ENCODE measurements around the gene OR7G1.
"Not testable (repeated sequence)": the region's sequence is repeated elsewhere in the genome, so short reads cannot be mapped to it uniquely, and the experiment has no call there.

OR7G1 gene

DNA sequence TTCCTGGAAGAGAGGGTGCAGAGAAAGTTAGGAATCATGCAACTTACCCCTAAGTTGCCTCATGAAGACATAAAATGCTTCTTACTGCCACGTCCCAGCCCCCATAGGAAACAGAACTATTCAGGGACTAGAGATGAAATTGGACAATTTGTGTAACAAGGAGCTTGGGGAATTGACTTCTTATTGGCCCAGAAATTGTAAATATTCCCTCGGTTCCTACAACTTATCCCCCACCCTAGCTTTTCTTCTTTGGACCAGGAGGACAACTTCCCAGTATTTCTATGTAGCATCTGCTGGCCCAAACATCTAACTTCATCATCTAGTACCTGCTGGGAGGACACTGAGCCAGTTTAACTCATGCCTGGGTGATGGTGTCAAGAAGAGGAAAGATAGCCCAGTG is 28.8 kb downstream of the OR7G1 start, which contains the start of gene OR1M1:
TSS of gene OR1M1 (plus strand) at position 301 of the 400 bp plus-strand sequence. CDS start 6,184 bp downstream, outside the sequence.
- Histone ChIP-seq H3K4me1 (ENCODE audit: control insufficient read depth, insufficient read depth, low read length) (no peaks in the 10 kb centered on the region), H3K4me3 (ENCODE audit: insufficient read depth, low read depth, low read length) (no peak within 1 kb of the TSS), H3K27me3 (ENCODE audit: control insufficient read depth, insufficient read depth, low read length, poor library complexity, severe bottlenecking) (no peaks in the 10 kb centered on the region), H3K36me3 (ENCODE audit: control insufficient read depth, insufficient read depth, low read length) (no peaks in the 10 kb centered on the region), H3K9me3 (ENCODE audit: control insufficient read depth, low read length) (no peaks in the 10 kb centered on the region), H3K27ac (ENCODE audit: insufficient read depth, low read depth, low read length, poor library complexity, severe bottlenecking) (no peak within 1 kb of the TSS)
- WGBS, 2 experiments, result 48 to 89% methylated on average over 1 to 2 of the region's 2 CpGs

DNA sequence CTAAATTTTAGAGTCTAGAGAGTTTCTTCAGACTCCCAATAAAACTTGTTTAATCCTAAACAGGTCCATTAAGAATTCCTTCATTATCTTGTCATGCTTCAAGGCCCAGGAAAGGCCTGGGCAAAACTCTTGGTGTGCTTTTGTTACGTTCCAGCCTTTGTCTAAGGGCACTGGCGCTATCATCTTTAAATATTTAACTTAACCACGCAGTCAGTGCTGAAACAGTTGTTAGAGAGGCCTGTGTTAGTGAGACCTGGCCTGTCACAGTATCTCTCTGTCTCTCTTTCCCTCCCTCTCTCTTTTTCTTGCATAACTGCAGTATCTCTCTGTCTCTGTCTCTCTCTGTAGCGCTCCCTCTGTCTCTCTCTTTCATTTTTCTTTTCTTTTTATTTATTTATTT is 36.9 kb downstream of the OR7G1 start:
- Histone ChIP-seq H3K27ac (ENCODE audit: insufficient read depth, low read depth, low read length, poor library complexity, severe bottlenecking) (no peak overlapping the region), H3K36me3 (ENCODE audit: control insufficient read depth, insufficient read depth, low read length) (no peaks in the 10 kb centered on the region), H3K4me1 (ENCODE audit: control insufficient read depth, insufficient read depth, low read length) (peaks cover 10% of the 10 kb centered on the region), H3K9me3 (ENCODE audit: control insufficient read depth, low read length) (no peaks in the 10 kb centered on the region), H3K4me3 (ENCODE audit: insufficient read depth, low read depth, low read length) (no peak overlapping the region), H3K27me3 (ENCODE audit: control insufficient read depth, insufficient read depth, low read length, poor library complexity, severe bottlenecking) (no peaks in the 10 kb centered on the region)
- 74 to 79% methylated on average over 3 to 4 of the region's 4 CpGs for WGBS, 2 experiments

DNA sequence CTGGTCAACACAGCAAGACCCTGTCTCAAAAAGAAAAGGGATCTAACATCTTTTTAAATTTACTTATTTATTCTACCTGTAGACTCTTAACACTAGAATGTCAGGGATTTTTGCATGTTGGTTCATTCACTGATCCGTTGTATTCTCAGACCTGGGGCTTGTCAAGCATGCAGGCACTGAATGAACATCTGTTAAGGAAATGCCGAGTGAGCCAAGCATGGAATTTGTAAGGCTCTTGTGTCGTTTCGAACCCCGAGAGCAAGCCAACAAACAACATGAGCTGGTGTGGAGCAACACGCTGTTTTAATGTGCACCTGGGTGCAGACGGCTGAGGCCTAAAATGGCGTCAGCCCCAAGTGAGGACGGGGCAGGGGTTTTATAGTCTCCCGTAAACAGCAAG is 38.7 kb downstream of the OR7G1 start:
- Histone ChIP-seq H3K9me3 (ENCODE audit: control insufficient read depth, low read length) (no peaks in the 10 kb centered on the region), H3K4me3 (ENCODE audit: insufficient read depth, low read depth, low read length) (no peak overlapping the region), H3K4me1 (ENCODE audit: control insufficient read depth, insufficient read depth, low read length) (peaks cover 10% of the 10 kb centered on the region), H3K27me3 (ENCODE audit: control insufficient read depth, insufficient read depth, low read length, poor library complexity, severe bottlenecking) (no peaks in the 10 kb centered on the region), H3K27ac (ENCODE audit: insufficient read depth, low read depth, low read length, poor library complexity, severe bottlenecking) (no peak overlapping the region), H3K36me3 (ENCODE audit: control insufficient read depth, insufficient read depth, low read length) (no peaks in the 10 kb centered on the region)
- WGBS, 2 experiments, result 92% methylated on average over 10 of the region's 10 CpGs

DNA sequence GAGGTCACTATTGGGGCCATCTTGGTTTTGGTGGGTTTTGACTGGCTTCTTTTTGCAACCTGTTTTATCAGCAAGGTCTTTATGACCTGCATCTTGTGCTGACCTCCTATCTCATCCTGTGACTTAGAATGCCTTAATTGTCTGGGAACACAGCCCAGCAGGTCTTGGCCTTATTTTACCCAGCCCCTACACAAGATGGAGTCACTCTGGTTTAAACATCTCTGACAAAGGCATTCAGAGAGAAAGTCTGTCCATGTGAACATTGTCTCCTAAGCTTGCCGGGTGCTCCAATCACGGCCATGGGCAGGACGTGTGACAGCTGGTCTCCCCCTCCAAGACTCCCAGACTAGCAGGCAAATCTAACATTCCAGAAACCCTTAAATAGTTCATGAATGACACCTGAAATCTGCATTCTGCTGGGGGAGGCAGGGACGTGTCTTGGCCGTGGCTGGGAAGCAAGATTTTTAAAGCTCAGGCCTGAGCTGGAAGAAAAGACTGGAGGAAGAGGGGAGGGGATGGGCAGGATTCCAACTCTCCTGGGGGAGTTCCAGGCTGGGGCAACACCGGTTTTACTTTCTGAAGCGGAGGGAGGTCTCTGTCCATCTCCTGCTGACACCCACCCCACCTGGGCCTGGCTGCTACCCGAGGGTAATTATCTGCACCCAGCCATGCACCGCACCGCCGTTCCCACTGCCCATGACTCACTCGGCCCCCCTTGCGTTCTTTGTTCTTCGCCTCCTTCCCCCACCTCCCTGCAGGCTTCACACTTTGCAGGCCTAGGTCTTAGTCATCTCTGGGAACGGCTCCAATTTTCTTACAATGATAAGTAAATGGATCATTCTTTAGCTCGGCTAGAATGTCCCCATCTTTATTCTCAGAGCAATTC is 40.3 kb downstream of the OR7G1 start:
- WGBS, 2 experiments, result 29 to 32% methylated on average over 16 of the region's 16 CpGs
- no peaks in the 10 kb centered on the region for H3K9me3 ChIP-seq (ENCODE audit: control insufficient read depth, low read length)
- no peaks in the 10 kb centered on the region for H3K27me3 ChIP-seq (ENCODE audit: control insufficient read depth, insufficient read depth, low read length, poor library complexity, severe bottlenecking)
- peaks cover 11% of the 10 kb centered on the region for H3K4me1 ChIP-seq (ENCODE audit: control insufficient read depth, insufficient read depth, low read length)
- no peak overlapping the region for H3K4me3 ChIP-seq (ENCODE audit: insufficient read depth, low read depth, low read length)
- no peak overlapping the region for H3K27ac ChIP-seq (ENCODE audit: insufficient read depth, low read depth, low read length, poor library complexity, severe bottlenecking)
- H3K36me3 ChIP-seq (ENCODE audit: control insufficient read depth, insufficient read depth, low read length), result no peaks in the 10 kb centered on the region

DNA sequence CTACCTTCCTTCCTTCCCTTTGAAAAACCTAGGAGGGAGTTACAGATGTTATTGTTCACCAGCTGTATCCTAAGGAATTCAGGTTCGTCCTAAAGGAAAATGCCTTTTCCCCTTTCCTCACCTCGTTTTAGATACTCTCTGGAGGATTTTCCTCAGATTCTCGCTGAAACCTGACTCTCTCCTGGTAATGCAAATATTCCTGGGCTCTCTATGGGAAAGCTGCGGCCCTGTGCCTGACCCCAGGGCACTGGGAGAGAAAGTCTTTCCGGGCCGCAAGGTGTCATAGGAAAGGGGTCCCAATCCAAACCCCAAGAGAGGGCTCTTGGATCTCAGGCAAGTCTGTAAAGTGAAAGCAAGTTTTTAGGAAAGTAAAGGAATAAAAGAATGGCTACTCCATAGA is 41.8 kb downstream of the OR7G1 start:
- Histone ChIP-seq H3K36me3 (ENCODE audit: control insufficient read depth, insufficient read depth, low read length) (no peaks in the 10 kb centered on the region), H3K4me3 (ENCODE audit: insufficient read depth, low read depth, low read length) (no peak overlapping the region), H3K4me1 (ENCODE audit: control insufficient read depth, insufficient read depth, low read length) (peaks cover 17% of the 10 kb centered on the region), H3K27ac (ENCODE audit: insufficient read depth, low read depth, low read length, poor library complexity, severe bottlenecking) (no peak overlapping the region), H3K9me3 (ENCODE audit: control insufficient read depth, low read length) (no peaks in the 10 kb centered on the region), H3K27me3 (ENCODE audit: control insufficient read depth, insufficient read depth, low read length, poor library complexity, severe bottlenecking) (no peaks in the 10 kb centered on the region)
- 44 to 46% methylated on average over 6 of the region's 6 CpGs for WGBS, 2 experiments

DNA sequence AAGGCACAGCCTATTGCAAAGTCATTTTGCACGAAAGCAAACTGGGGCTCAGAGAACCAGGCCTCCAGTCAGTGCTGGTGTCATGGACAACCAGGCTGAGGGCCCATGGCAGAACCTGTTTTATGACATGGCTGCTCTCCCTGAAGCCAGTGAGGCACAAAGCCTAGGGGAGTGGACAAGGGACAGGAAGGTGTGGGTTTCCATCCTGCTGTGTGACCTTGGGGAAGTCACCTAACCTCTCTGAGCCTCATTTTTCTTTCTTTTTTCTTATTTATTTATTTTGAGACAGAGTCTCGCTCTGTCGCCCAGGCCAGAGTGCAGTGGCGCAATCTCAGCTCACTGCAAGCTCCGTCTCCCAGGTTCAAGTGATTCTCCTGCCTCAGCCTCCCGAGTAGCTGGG is 43.8 kb downstream of the OR7G1 start:
- not testable (repeated sequence) for H3K27ac ChIP-seq (ENCODE audit: insufficient read depth, low read depth, low read length, poor library complexity, severe bottlenecking); H3K4me3 ChIP-seq (ENCODE audit: insufficient read depth, low read depth, low read length); H3K36me3 ChIP-seq (ENCODE audit: control insufficient read depth, insufficient read depth, low read length); H3K27me3 ChIP-seq (ENCODE audit: control insufficient read depth, insufficient read depth, low read length, poor library complexity, severe bottlenecking); H3K9me3 ChIP-seq (ENCODE audit: control insufficient read depth, low read length)
- 92 to 95% methylated on average over 6 of the region's 6 CpGs for WGBS, 2 experiments
- peaks cover 17% of the 10 kb centered on the region for H3K4me1 ChIP-seq (ENCODE audit: control insufficient read depth, insufficient read depth, low read length)

DNA sequence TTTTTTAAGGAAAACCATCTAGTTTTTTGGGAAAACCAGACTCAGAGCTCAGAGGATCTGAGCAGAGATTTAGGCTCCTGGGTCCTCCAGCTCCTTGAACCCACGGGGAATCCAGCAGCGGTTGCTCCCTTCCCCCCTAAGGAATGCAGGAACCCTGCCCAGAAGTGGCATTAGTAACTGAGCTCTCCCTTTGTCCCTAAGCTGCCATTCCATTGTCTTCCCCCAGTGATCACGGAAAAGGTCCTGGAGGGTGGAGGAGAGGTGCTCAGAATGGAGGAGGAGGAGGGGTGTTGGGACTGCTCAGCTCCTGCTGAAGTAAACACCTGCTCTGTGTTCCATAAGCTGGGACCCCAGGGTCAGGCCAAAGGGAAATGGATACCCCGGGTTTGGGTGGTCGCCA is 45.5 kb downstream of the OR7G1 start:
- Histone ChIP-seq H3K9me3 (ENCODE audit: control insufficient read depth, low read length) (no peaks in the 10 kb centered on the region), H3K4me1 (ENCODE audit: control insufficient read depth, insufficient read depth, low read length) (peaks cover 9% of the 10 kb centered on the region), H3K27ac (ENCODE audit: insufficient read depth, low read depth, low read length, poor library complexity, severe bottlenecking) (no peak overlapping the region), H3K27me3 (ENCODE audit: control insufficient read depth, insufficient read depth, low read length, poor library complexity, severe bottlenecking) (no peaks in the 10 kb centered on the region), H3K4me3 (ENCODE audit: insufficient read depth, low read depth, low read length) (no peak overlapping the region), H3K36me3 (ENCODE audit: control insufficient read depth, insufficient read depth, low read length) (no peaks in the 10 kb centered on the region)
- 21 to 26% methylated on average over 5 of the region's 5 CpGs for WGBS, 2 experiments

DNA sequence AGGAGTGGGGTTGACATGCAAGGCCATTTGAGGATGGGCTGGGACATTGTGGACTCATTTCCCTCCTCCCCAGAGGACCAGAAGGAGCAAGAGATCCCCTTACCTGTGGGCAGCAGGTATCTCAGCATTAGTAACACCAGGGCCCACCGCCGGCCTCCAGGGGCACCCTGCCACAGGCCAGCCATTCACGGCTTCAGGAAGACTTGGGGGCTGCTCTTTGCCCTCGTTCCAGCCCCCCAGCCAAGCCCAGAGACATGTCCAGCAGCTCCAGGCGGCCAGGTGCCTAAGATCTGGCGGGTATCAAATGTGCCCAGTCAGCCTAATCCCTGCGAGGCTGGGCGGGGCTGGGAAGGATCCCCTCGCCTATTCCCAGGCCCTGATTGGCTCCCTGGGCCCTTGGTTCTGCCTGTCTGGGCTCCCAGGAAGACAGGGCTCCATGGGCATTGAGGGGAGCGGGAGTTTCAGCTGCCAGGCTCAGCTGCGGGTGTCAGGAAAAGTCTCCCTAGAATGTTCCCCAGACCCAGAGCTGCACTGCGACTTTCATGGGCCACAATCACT is 50.0 kb downstream of the OR7G1 start:
- Histone ChIP-seq H3K4me3 (ENCODE audit: insufficient read depth, low read depth, low read length) (no peak overlapping the region), H3K9me3 (ENCODE audit: control insufficient read depth, low read length) (no peaks in the 10 kb centered on the region), H3K27me3 (ENCODE audit: control insufficient read depth, insufficient read depth, low read length, poor library complexity, severe bottlenecking) (no peaks in the 10 kb centered on the region), H3K4me1 (ENCODE audit: control insufficient read depth, insufficient read depth, low read length) (peaks cover 7% of the 10 kb centered on the region), H3K27ac (ENCODE audit: insufficient read depth, low read depth, low read length, poor library complexity, severe bottlenecking) (no peak overlapping the region), H3K36me3 (ENCODE audit: control insufficient read depth, insufficient read depth, low read length) (no peaks in the 10 kb centered on the region)
- 86% methylated on average over 12 of the region's 12 CpGs for WGBS, 2 experiments

Measured in ectodermal cell (in vitro differentiated cells).